K562 (cell line): Measurements from ENCODE around the gene TIMM17B. TPM values are rescaled to one million over a fixed set of nuclear protein-coding genes. Genes with fewer than 3 reads are reported as not detected.

ENCODE experiments used
- CBX5 ChIP-seq: IDR thresholded peaks from 2 replicates; pipeline ENCODE4 v1.6.1; 2014; ENCODE audit warnings: low read depth, borderline replicate concordance
- CLOCK ChIP-seq: fragments of 250-450 bp; sonication (Bioruptor Pico); IDR thresholded peaks from 2 replicates; pipeline ENCODE4 v1.4.0; 2020; ENCODE audit warnings: mild to moderate bottlenecking, moderate library complexity, borderline replicate concordance
- EZH2 ChIP-seq: IDR thresholded peaks from 2 replicates; pipeline ENCODE4 v1.6.1; 2012; ENCODE audit warnings: low read depth, mild to moderate bottlenecking, inconsistent platforms, low read length, borderline replicate concordance
- HMGN3 ChIP-seq: IDR thresholded peaks from 2 replicates; pipeline ENCODE4 v1.6.1; 2011; ENCODE audit warnings: borderline replicate concordance, low read depth, mild to moderate bottlenecking, mixed read lengths, low read length; ENCODE audit not compliant: insufficient read length; ENCODE audit errors: extremely low read depth
- HSF4 ChIP-seq: fragments of 250-450 bp; sonication (Bioruptor Pico); IDR thresholded peaks from 2 replicates; pipeline ENCODE4 v2.1.2; 2022; ENCODE audit warnings: mild to moderate bottlenecking, moderate library complexity, borderline replicate concordance
- MECOM ChIP-seq: fragments of 250-450 bp; sonication (Bioruptor Pico); IDR thresholded peaks from 2 replicates; pipeline ENCODE4 v1.8.0; 2022; ENCODE audit warnings: inconsistent platforms
- MED1 ChIP-seq: sonication (generic); formaldehyde crosslinking; IDR thresholded peaks from 2 replicates; pipeline ENCODE4 v1.8.1; 2023; ENCODE audit warnings: missing genetic modification reagents, borderline replicate concordance
- NR3C1 ChIP-seq: sonication (generic); formaldehyde crosslinking; IDR thresholded peaks from 2 replicates; pipeline ENCODE4 v1.8.1; 2022; ENCODE audit warnings: missing genetic modification reagents
- SMARCB1 ChIP-seq: IDR thresholded peaks from 2 replicates; pipeline ENCODE4 v1.6.1; 2011; ENCODE audit warnings: improper control_type of control experiment, low read depth; ENCODE audit not compliant: insufficient read length
- SP1 ChIP-seq: sonication (generic); formaldehyde crosslinking; IDR thresholded peaks from 2 replicates; pipeline ENCODE4 v1.8.1; 2022; ENCODE audit warnings: mild to moderate bottlenecking, missing genetic modification reagents
- TCF7 ChIP-seq: sonication (generic); IDR thresholded peaks from 2 replicates; pipeline ENCODE4 v1.6.1; 2016; ENCODE audit warnings: antibody characterized with exemption, borderline replicate concordance
- ZBTB9 ChIP-seq: fragments of 450-650 bp; formaldehyde crosslinking; IDR thresholded peaks from 2 replicates; pipeline ENCODE4 v1.4.0; 2020; ENCODE audit warnings: mild to moderate bottlenecking, moderate library complexity
- ZNF318 ChIP-seq, 2 experiments: fragments of 450-650 bp; IDR thresholded peaks; 2 replicates each; pipeline ENCODE4 v1.6.1; 2016; ENCODE audit warnings: mild to moderate bottlenecking in 2 of 2, borderline replicate concordance in 1 of 2, low read depth in 1 of 2, moderate library complexity in 1 of 2
- polyA plus RNA-seq, 8 experiments: library from polyadenylated mRNA; depleted of rRNA in 4 of 8; stranded (reverse) in 5 of 8; unstranded in 3 of 8; fragments of >200 nt; fragmentation: Nextera tagmentation in 2 of 8; fragmentation: Illumina TruSeq in 1 of 8; extraction: Ambion mirVana in 2 of 8; extraction: Trizol in 1 of 8; gene quantifications; 2 replicates each; pipeline versions ENCODE4 v1.2.1 to v1.2.3, GENCODE V29; 2011 to 2014; ENCODE audit warnings: inconsistent platforms in 1 of 8, missing spikeins in 1 of 8
- total RNA-seq, 7 experiments: library from RNA; depleted of rRNA in 6 of 7; stranded (reverse); fragments of >200 nt in 6 of 7; fragmentation: Illumina TruSeq in 2 of 7; extraction: Trizol in 2 of 7; gene quantifications; 2 replicates each; pipeline versions ENCODE4 v1.2.1 to v1.2.3, GENCODE V29; 2011 to 2021; ENCODE audit warnings: low replicate concordance in 1 of 7

TIMM17B gene
- total and polyA plus RNA-seq, 9 of the 15 experiments (the other 6 are each of a cell fraction or from before 2014, with no cell fraction given) = 9.9 to 184 (median 115) TPM

- TF ChIP-seq CLOCK (CRISPR knock-in tag) = no peak
- TF ChIP-seq HSF4 (CRISPR knock-in tag) = no peak
- peak; percentile 77 for TF ChIP-seq SP1 (CRISPR knock-in tag)
- TF ChIP-seq HMGN3 = no peak
- no peak for TF ChIP-seq MED1 (CRISPR knock-in tag)
- TF ChIP-seq NR3C1 (CRISPR knock-in tag) = 0 out of 2 replicates have a peak, but pooled peaks have one; percentile 66
- no peak for TF ChIP-seq SMARCB1
- TF ChIP-seq ZBTB9 = no peak
- TF ChIP-seq MECOM = no peak
- no peak for TF ChIP-seq CBX5
- TF ChIP-seq EZH2 = no peak
- TF ChIP-seq TCF7 = no peak
- TF ChIP-seq ZNF318 (IDR thresholded peaks at IDR 0.05; ENCODE audit: borderline replicate concordance in 1 of 2, low read depth in 1 of 2) = no peak
Measured at GRCh38 chrX:48918643-48919340, 21.2 kb upstream of the TIMM17B start, which contains the start of gene PIM2 (continued).
